PFSK-1 (cell line): Measurements from ENCODE around the gene ANO1.

Experiments
- FOXP2 ChIP-seq: optimal IDR thresholded peaks from 2 replicates; pipeline ENCODE3; 2011; ENCODE audit warnings: borderline replicate concordance, control low read depth, inconsistent platforms; ENCODE audit not compliant: insufficient read depth; ENCODE audit errors: extremely low read length, extremely low read depth
- POLR2AphosphoS5 ChIP-seq: IDR thresholded peaks from 2 replicates; pipeline ENCODE4 v1.6.1; 2012; ENCODE audit warnings: low read depth, mild to moderate bottlenecking, control low read depth, low read length, moderate library complexity
- REST ChIP-seq, 2 experiments: IDR thresholded peaks; 2 replicates each; pipeline versions ENCODE4 v1.6.1 to v1.8.0; 2011 to 2012; ENCODE audit warnings: low read depth in 2 of 2, low read length in 2 of 2, control low read depth in 1 of 2, inconsistent platforms in 1 of 2, mild to moderate bottlenecking in 1 of 2, moderate library complexity in 1 of 2; ENCODE audit not compliant: insufficient read depth in 1 of 2
- SIN3A ChIP-seq: IDR thresholded peaks from 2 replicates; pipeline ENCODE4 v1.6.1; 2012; ENCODE audit warnings: mild to moderate bottlenecking, low read length, moderate library complexity, borderline replicate concordance; ENCODE audit not compliant: insufficient read depth
- TAF1 ChIP-seq: IDR thresholded peaks from 2 replicates; pipeline ENCODE4 v1.6.1; 2012; ENCODE audit warnings: low read length, control low read depth, borderline replicate concordance; ENCODE audit not compliant: insufficient read depth

ANO1 gene

GRCh38 chr11:70034740-70035365, 43.3 kb upstream of the ANO1 start:
- no peak for TF ChIP-seq TAF1
- TF ChIP-seq SIN3A = no peak
- no peak for TF ChIP-seq POLR2AphosphoS5
- TF ChIP-seq FOXP2 = no peak
- TF ChIP-seq REST (IDR thresholded peaks at IDR 0.05; ENCODE audit: insufficient read depth in 1 of 2, low read depth in 2 of 2, low read length in 2 of 2) = no peak

- TF ChIP-seq SIN3A = no peak
- no peak for TF ChIP-seq TAF1
- TF ChIP-seq REST (IDR thresholded peaks at IDR 0.05; ENCODE audit: insufficient read depth in 1 of 2, low read depth in 2 of 2, low read length in 2 of 2) = no peak
- TF ChIP-seq FOXP2 = no peak
- no peak for TF ChIP-seq POLR2AphosphoS5
Observed at GRCh38 chr11:70036971-70037882, 40.9 kb upstream of the ANO1 start.

DNA sequence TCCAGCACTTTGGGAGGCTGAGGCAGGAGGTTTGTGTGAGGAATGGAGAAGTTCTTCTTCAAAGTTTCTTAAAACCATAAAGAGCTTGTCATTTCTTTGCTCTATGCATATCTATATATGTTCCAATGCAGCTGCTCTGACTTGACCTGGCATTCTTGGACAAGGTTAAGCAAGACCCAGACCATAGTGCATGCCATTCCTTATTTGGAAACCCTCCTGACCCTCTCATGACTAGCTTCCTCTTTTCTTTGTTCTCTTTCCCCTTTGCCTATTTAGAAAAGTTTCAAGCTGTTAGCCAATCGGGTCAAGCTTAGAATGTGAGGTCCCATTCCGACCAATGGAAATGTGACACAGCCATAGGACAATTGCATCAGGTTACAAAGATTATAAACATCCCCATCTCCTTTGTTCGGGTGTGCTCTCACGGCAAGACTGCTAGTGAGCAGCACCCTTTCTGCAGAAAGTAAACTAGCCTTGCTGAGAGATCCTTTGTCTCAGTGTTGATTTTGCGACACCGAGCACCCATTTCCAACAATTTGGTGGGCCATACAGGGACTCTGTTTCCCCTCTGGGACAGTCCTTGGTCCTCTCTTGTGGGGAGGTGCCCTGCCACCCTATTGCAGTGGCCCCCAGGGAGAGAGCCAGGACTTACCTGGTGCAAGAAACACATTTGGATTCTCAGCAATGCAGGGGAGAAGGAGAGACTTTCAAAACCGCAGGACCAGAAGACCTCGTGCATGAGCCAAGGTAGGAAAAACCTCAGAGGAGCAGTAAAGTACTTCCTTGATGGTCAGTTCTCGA, 39.9 kb upstream of the ANO1 start:
- TF ChIP-seq REST (IDR thresholded peaks at IDR 0.05; ENCODE audit: insufficient read depth in 1 of 2, low read depth in 2 of 2, low read length in 2 of 2) = no peak
- TF ChIP-seq SIN3A = no peak
- no peak for TF ChIP-seq TAF1
- no peak for TF ChIP-seq FOXP2
- TF ChIP-seq POLR2AphosphoS5 = no peak

GRCh38 chr11:70040452-70040851, 37.7 kb upstream of the ANO1 start:
- no peak for TF ChIP-seq TAF1
- TF ChIP-seq POLR2AphosphoS5 = no peak
- TF ChIP-seq REST (IDR thresholded peaks at IDR 0.05; ENCODE audit: insufficient read depth in 1 of 2, low read depth in 2 of 2, low read length in 2 of 2) = no peak
- no peak for TF ChIP-seq FOXP2
- no peak for TF ChIP-seq SIN3A
